ENCODE results near the gene ZFYVE1. TPM values are rescaled to one million over a fixed set of nuclear protein-coding genes. Genes with fewer than 3 reads are reported as not detected.

Gene ZFYVE1
- total and polyA plus RNA-seq, 2 donors (not counting 1 experiment from before 2014, with no cell fraction given) = 17.6 to 22.3 TPM

GRCh38 chr14:72926292-72927028 lies 100.4 kb downstream of the ZFYVE1 start, which contains the start of gene DCAF4:
DCAF4 (plus strand) TSS chr14:72926464; CDS start chr14:72937979, 11,515 bp downstream.
- Mint-ChIP-seq H3K4me1 (peaks cover 15% of the 10 kb centered on the region), H3K4me3 (peak within 1 kb of the TSS; percentile 99), H3K27me3 (peaks cover 7% of the 10 kb centered on the region), H3K9me3 (ENCODE audit: insufficient read depth) (no peaks in the 10 kb centered on the region), H3K27ac (peak within 1 kb of the TSS; percentile 95)
- Histone ChIP-seq H3K36me3 (replicated peaks in 1 of 2; ENCODE audit: control extremely low read depth in 1 of 2, control insufficient read depth in 1 of 2, extremely low read depth in 1 of 2, insufficient read depth in 2 of 2, low read length in 1 of 2) (peaks cover 0 to 2% of the 10 kb centered on the region in 2 experiments), H3K27me3 (replicated peaks in 1 of 4; ENCODE audit: control extremely low read depth in 1 of 4, control insufficient read depth in 3 of 4, insufficient read depth in 4 of 4, low read length in 3 of 4) (no peaks in the 10 kb centered on the region), H3K9ac (ENCODE audit: low read length) (peak within 1 kb of the TSS; percentile 72), H3K4me3 (ENCODE audit: control extremely low read depth in 1 of 5, extremely low read depth in 1 of 5, insufficient read depth in 1 of 5, low read depth in 2 of 5, low read length in 4 of 5) (peak within 1 kb of the TSS; percentile 55 to 87 (median 70)), H3K27ac (ENCODE audit: low read length in 2 of 2) (peak within 1 kb of the TSS; percentile 66 to 89), H3K79me2 (ENCODE audit: control insufficient read depth, insufficient read depth, low read length) (peaks cover 34% of the 10 kb centered on the region), H3K4me1 (ENCODE audit: control insufficient read depth in 2 of 2, insufficient read depth in 2 of 2, low read length in 2 of 2) (peaks cover 10 to 23% of the 10 kb centered on the region in 2 donors), H2AFZ (ENCODE audit: insufficient read depth, low read depth, low read length, poor library complexity, severe bottlenecking) (peak within 1 kb of the TSS; percentile 87), H4K20me1 (ENCODE audit: control insufficient read depth, insufficient read depth, low read length, poor library complexity, severe bottlenecking) (peaks cover 18% of the 10 kb centered on the region), H3K4me2 (replicated peaks; ENCODE audit: low read depth, low read length, poor library complexity, severe bottlenecking) (peak within 1 kb of the TSS; percentile 79), H3K9me3 (ENCODE audit: control extremely low read depth in 1 of 3, control insufficient read depth in 2 of 3, insufficient read depth in 1 of 3, low read length in 2 of 3) (no peaks in the 10 kb centered on the region)
- WGBS (ENCODE audit: insufficient coverage) = under 1% methylated on average over 56 of the region's 59 CpGs
- POLR2A ChIA-PET = interaction anchor here (0.6 to 0.8 kb wide), 3 partner anchors 9 to 1273 kb away, joined by 3 to 6 read pairs (median 5); no protein-coding TSS in a partner anchor
- intact Hi-C loops (cut with micrococcal nuclease) = loop anchor here (1.0 to 5.0 kb wide), 6 partner anchors 22 to 1686 kb away; partner anchors contain the start of genes DPF3, LTBP2, PSEN1 and RBM25
- CTCF ChIA-PET = interaction anchor here (0.6 to 2.2 kb wide), 5 partner anchors 21 to 409 kb away, joined by 3 to 9 read pairs (median 5); no protein-coding TSS in a partner anchor
- no peak for TF ChIP-seq CTCF (IDR thresholded peaks at IDR 0.05)
- no peak for TF ChIP-seq EZH2 (IDR thresholded peaks at IDR 0.05; ENCODE audit: borderline replicate concordance, insufficient read depth, low read depth, low read length, poor library complexity, severe bottlenecking)
- DNase-seq = peak; percentile 97
- peak; percentile 91 for ATAC-seq (ENCODE audit: low read depth)
